HG03521 (cell line): ENCODE measurements around the gene ZNF573.

Source experiments
- ATAC-seq: cut with Tn5 transposase; IDR thresholded peaks from one replicate; pipeline ENCODE4 v1.9.1; 2021; ENCODE audit warnings: mild to moderate bottlenecking, moderate library complexity; ENCODE audit not compliant: unreplicated experiment

Gene ZNF573

GRCh38 chr19:37695144-37695899 is 84.1 kb downstream of the ZNF573 start:
- ATAC-seq: no peak

- no peak for ATAC-seq
Observed at GRCh38 chr19:37692956-37693620, 86.3 kb downstream of the ZNF573 start.

- no peak for ATAC-seq
Observed at GRCh38 chr19:37691881-37692504, 87.4 kb downstream of the ZNF573 start.
